WERI-Rb-1 (cell line): ENCODE data around the gene TRERF1.

ENCODE experiments used
- DNase-seq: peaks from one replicate; pipeline ENCODE4 v3.0.0-alpha.2; 2020
- H3K27ac ChIP-seq: fragments of 250-450 bp; sonication (Bioruptor Pico); 2 replicates; pipeline ENCODE4 v1.5.1; 2020; ENCODE audit warnings: mild to moderate bottlenecking, moderate library complexity
- H3K27me3 ChIP-seq: fragments of 250-450 bp; sonication (Bioruptor Pico); 2 replicates; pipeline ENCODE4 v1.5.1; 2021; ENCODE audit warnings: mild to moderate bottlenecking, low read depth, moderate library complexity; ENCODE audit not compliant: insufficient read depth, severe bottlenecking
- H3K36me3 ChIP-seq: fragments of 250-450 bp; sonication (Bioruptor Pico); 2 replicates; pipeline ENCODE4 v1.5.1; 2020; ENCODE audit warnings: mild to moderate bottlenecking, moderate library complexity
- H3K4me3 ChIP-seq: 2 replicates; pipeline ENCODE4 v1.5.1; 2011; ENCODE audit warnings: low read depth, mild to moderate bottlenecking, control low read depth, low read length
- H3K9me3 ChIP-seq: fragments of 250-450 bp; sonication (Bioruptor Pico); 2 replicates; pipeline ENCODE4 v1.5.1; 2021; ENCODE audit warnings: mild to moderate bottlenecking, moderate library complexity; ENCODE audit not compliant: severe bottlenecking
- CTCF ChIP-seq: IDR thresholded peaks from 2 replicates; pipeline ENCODE4 v1.5.1; 2011; ENCODE audit warnings: low read depth, mild to moderate bottlenecking, control low read depth, inconsistent platforms, low read length

Gene TRERF1

GRCh38 chr6:42287756-42288155 is 164.0 kb downstream of the TRERF1 start:
- TF ChIP-seq CTCF = no peak
- Histone ChIP-seq H3K27me3 (no peaks in the 10 kb centered on the region), H3K4me3 (no peak overlapping the region), H3K27ac (no peak overlapping the region), H3K36me3 (no peaks in the 10 kb centered on the region; the same call in 1 of the 2 replicates), H3K9me3 (peaks cover 5% of the 10 kb centered on the region)
- DNase-seq = no peak

DNA sequence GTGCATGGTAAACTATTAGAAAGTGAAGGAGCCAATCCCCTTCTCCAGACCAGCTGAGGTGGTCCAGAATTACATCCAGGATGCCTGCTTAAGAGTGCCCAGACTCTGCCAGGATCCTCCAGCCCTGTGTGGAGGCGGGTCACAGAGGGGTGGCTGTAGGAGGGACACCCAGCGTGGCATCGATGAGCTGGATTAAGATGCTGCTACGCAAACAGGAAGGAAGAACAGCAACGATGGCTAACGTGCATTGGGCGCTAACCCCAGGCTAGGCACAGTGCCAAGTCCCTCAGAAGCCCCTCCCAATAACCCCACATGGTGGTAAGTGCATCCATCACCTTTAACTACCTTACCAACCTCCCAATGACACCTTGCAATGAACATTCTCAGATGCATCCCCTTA is 170.2 kb downstream of the TRERF1 start:
- no peak for TF ChIP-seq CTCF
- no peaks in the 10 kb centered on the region for H3K9me3 ChIP-seq
- no peaks in the 10 kb centered on the region; the same call in 1 of the 2 replicates for H3K36me3 ChIP-seq
- DNase-seq = no peak
- no peak overlapping the region for H3K27ac ChIP-seq
- H3K27me3 ChIP-seq = no peaks in the 10 kb centered on the region
- no peak overlapping the region for H3K4me3 ChIP-seq

DNA sequence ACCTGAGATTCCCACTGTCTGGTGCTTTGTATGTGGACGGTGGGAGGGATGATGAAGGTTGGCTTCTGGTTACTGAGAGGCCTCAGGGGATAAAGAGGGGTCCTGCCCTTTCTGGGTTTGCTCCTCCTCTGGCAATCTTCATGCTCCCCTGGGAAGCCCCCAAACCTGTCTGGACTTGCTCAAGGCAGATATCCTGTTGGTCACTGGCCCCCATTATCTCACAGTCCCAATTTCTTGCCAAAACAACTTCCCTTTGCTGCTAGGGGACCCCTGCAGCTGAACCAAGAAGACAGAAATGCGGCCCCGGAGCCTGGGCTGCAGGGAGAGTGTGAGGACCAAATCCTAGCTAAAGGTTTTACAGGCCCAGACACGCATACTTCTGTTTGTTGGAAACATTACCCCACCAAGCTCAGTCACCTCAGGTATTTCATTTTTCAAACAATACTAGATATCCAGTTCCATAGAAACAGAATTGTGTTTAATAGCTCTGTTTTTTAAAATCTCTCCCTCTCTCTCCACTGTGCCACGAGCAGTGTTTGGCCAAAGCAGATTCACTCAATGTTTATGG is 170.7 kb downstream of the TRERF1 start:
- DNase-seq = no peak
- no peaks in the 10 kb centered on the region for H3K9me3 ChIP-seq
- no peak overlapping the region for H3K4me3 ChIP-seq
- H3K36me3 ChIP-seq = no peaks in the 10 kb centered on the region; the same call in 1 of the 2 replicates
- no peaks in the 10 kb centered on the region for H3K27me3 ChIP-seq
- TF ChIP-seq CTCF = no peak
- H3K27ac ChIP-seq = peak overlapping the region; percentile 7; the same call in 1 of the 2 replicates

GRCh38 chr6:42279966-42280629 is 171.6 kb downstream of the TRERF1 start:
- Histone ChIP-seq H3K36me3 (no peaks in the 10 kb centered on the region; the same call in 1 of the 2 replicates), H3K9me3 (no peaks in the 10 kb centered on the region), H3K27ac (no peak overlapping the region), H3K27me3 (no peaks in the 10 kb centered on the region), H3K4me3 (no peak overlapping the region)
- no peak for DNase-seq
- no peak for TF ChIP-seq CTCF

DNA sequence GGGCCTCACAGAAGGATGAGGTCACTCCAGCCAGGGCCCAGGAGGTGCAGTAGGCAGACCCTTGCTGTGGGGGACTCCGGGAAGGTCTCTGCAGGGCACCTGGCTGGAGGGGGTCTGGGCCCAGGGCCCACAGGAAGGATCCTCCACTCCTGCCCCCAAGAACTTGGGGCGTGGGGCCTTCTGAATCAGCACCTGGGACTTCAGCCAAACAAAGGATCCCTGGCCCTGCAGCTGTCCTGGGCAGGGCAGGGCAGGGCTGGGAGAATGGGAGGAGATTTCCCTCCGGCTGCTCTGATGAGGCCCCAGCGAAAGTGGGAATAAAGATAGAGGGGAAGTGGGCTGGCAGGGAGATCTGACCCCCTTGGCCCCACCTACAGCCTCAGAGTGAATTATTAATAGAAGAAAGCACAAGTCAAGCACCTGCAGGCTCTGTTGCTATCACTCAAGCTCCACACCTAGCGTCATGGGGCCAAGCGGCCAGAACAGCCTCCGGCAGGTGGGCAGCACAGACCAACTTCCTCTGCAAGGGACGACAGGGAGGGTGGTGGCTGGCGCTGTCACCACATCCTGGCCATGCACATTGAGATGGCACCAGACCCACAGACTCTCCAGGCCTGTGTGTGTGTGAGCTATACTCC is 172.5 kb downstream of the TRERF1 start:
- H3K9me3 ChIP-seq = no peaks in the 10 kb centered on the region
- TF ChIP-seq CTCF = no peak
- H3K27me3 ChIP-seq = no peaks in the 10 kb centered on the region
- no peak overlapping the region for H3K4me3 ChIP-seq
- DNase-seq = no peak
- no peak overlapping the region for H3K27ac ChIP-seq
- H3K36me3 ChIP-seq = no peaks in the 10 kb centered on the region; the same call in 1 of the 2 replicates
